Lung (tissue), 12 donors: ENCODE measurements around the gene DTNA. TPM values are rescaled to one million over a fixed set of nuclear protein-coding genes. Genes with fewer than 3 reads are reported as not detected.
A peak's percentile ranks its signal among the peaks of the same experiment; 100 is the strongest.

Experiments
- ATAC-seq: fragments of 200-7000 bp; cut with Tn5 transposase; one replicate; pipeline ENCODE4 v1.9.1; 2020; ENCODE audit warnings: moderate number of reproducible peaks; ENCODE audit not compliant: insufficient read depth, low FRiP score
- DNase-seq, 3 donors: peaks; one replicate each; pipeline ENCODE4 v3.0.0-alpha.2; 2013 to 2017
- H3K27ac ChIP-seq, 2 donors: one replicate each; pipeline ENCODE4 v1.5.1; 2013; ENCODE audit warnings: mild to moderate bottlenecking in 2 of 2, moderate library complexity in 2 of 2, control low read depth in 1 of 2, inconsistent platforms in 1 of 2, low read depth in 1 of 2, low read length in 1 of 2
- H3K27me3 ChIP-seq, 3 donors: one replicate each; pipeline ENCODE4 v1.5.1; 2013; ENCODE audit warnings: low read length in 2 of 3; ENCODE audit not compliant: control insufficient read depth in 3 of 3, insufficient read depth in 3 of 3
- H3K36me3 ChIP-seq, 4 donors: one replicate each; pipeline ENCODE4 v1.5.1; 2013; ENCODE audit warnings: low read length in 4 of 4, mild to moderate bottlenecking in 1 of 4, moderate library complexity in 1 of 4; ENCODE audit not compliant: control insufficient read depth in 4 of 4, insufficient read depth in 4 of 4
- H3K4me1 ChIP-seq, 5 donors: one replicate each; pipeline ENCODE4 v1.5.1; 2013; ENCODE audit warnings: low read length in 5 of 5, mild to moderate bottlenecking in 2 of 5, moderate library complexity in 1 of 5; ENCODE audit not compliant: control insufficient read depth in 5 of 5, insufficient read depth in 5 of 5
- H3K4me3 ChIP-seq: one replicate; pipeline ENCODE4 v1.5.1; 2013; ENCODE audit warnings: mild to moderate bottlenecking, control low read depth, moderate library complexity
- H3K9ac ChIP-seq, 2 donors: one replicate each; pipeline ENCODE4 v1.5.1; 2013; ENCODE audit warnings: low read length in 2 of 2, control low read depth in 1 of 2; ENCODE audit not compliant: insufficient read depth in 1 of 2
- H3K9me3 ChIP-seq, 4 donors: one replicate each; pipeline ENCODE4 v1.5.1; 2013; ENCODE audit warnings: low read length in 3 of 4, mild to moderate bottlenecking in 1 of 4, moderate library complexity in 1 of 4; ENCODE audit not compliant: control insufficient read depth in 4 of 4, insufficient read depth in 3 of 4
- CTCF ChIP-seq: IDR thresholded peaks from 2 replicates; pipeline ENCODE4 v1.5.1; 2012; ENCODE audit warnings: mild to moderate bottlenecking; ENCODE audit errors: control extremely low read depth, extremely low read depth
- WGBS, 2 donors: extraction: QIAGEN DNeasy Blood & Tissue Kit; methylation state at CpG; one replicate each; pipeline ENCODE4 v1.1.7; 2013; 5-methylcytosine and 5-hydroxymethylcytosine counted together
- polyA plus RNA-seq, 2 donors: library from polyadenylated mRNA; stranded (reverse); fragments of 200-250 nt; gene quantifications; one replicate each; pipeline ENCODE4 v1.2.1, GENCODE V29; 2013
- total RNA-seq, 2 donors: library from RNA; depleted of rRNA in 1 of 2; stranded (reverse); fragments of >200 nt in 1 of 2; gene quantifications; one replicate each; pipeline ENCODE4 v1.2.1, GENCODE V29; 2014 to 2021
- donor health status: control.
- donor health status: control.
- donor health status: Bipolar disorder and iron deficiency.
- donor health status: healthy.
- donor health status: DM: yes; HTN: yes; CAD: no.

Gene DTNA
- total and polyA plus RNA-seq, 4 donors: 5.0 to 23.8 (median 12.9) TPM

GRCh38 chr18:34740101-34740500, 30.0 kb downstream of the DTNA start:
- no peak for TF ChIP-seq CTCF
- WGBS, 2 donors: 86 to 92% methylated on average over 1 of the region's 1 CpG
- H3K4me3 ChIP-seq: no peak overlapping the region
- DNase-seq: no peak
- no peak overlapping the region for H3K9ac ChIP-seq
- ATAC-seq: no peak
- H3K27ac ChIP-seq: peak overlapping the region in 1 of 2 donors; percentile 53
- no peaks in the 10 kb centered on the region for H3K36me3 ChIP-seq
- no peaks in the 10 kb centered on the region for H3K27me3 ChIP-seq
- peaks cover 0 to 36% (median 8%) of the 10 kb centered on the region in 5 donors for H3K4me1 ChIP-seq
- H3K9me3 ChIP-seq: no peaks in the 10 kb centered on the region

- no peak overlapping the region for H3K4me3 ChIP-seq
- peaks cover 0 to 36% (median 8%) of the 10 kb centered on the region in 5 donors for H3K4me1 ChIP-seq
- H3K27me3 ChIP-seq: no peaks in the 10 kb centered on the region
- peak overlapping the region in 1 of 2 donors; percentile 17 for H3K27ac ChIP-seq
- no peak overlapping the region for H3K9ac ChIP-seq
- H3K36me3 ChIP-seq: no peaks in the 10 kb centered on the region
- WGBS, 2 donors: 79 to 95% methylated on average over 3 of the region's 3 CpGs
- TF ChIP-seq CTCF: no peak
- H3K9me3 ChIP-seq: no peaks in the 10 kb centered on the region
- no peak for ATAC-seq
- DNase-seq: no peak
Observed at GRCh38 chr18:34740724-34741123, 30.6 kb downstream of the DTNA start.

- 68 to 69% methylated on average over 1 of the region's 1 CpG for WGBS, 2 donors
- no peak for ATAC-seq
- Histone ChIP-seq H3K9ac (no peak overlapping the region), H3K27me3 (no peaks in the 10 kb centered on the region), H3K36me3 (no peaks in the 10 kb centered on the region), H3K9me3 (no peaks in the 10 kb centered on the region), H3K4me3 (no peak overlapping the region), H3K27ac (no peak overlapping the region), H3K4me1 (peaks cover 0 to 36% (median 8%) of the 10 kb centered on the region in 5 donors)
- no peak for DNase-seq
- no peak for TF ChIP-seq CTCF
Observed at GRCh38 chr18:34741401-34741800, 31.3 kb downstream of the DTNA start.

- H3K9me3 ChIP-seq: no peaks in the 10 kb centered on the region
- peak in 2 of 3 donors; percentile 71 to 85 for DNase-seq
- 70 to 77% methylated on average over 5 of the region's 5 CpGs for WGBS, 2 donors
Observed at GRCh38 chr18:34742891-34743341, 32.8 kb downstream of the DTNA start.

More at GRCh38 chr18:34742891-34743341, 32.8 kb downstream of the DTNA start:
- peaks cover 0 to 30% (median 8%) of the 10 kb centered on the region in 5 donors for H3K4me1 ChIP-seq
- no peak for TF ChIP-seq CTCF
- H3K36me3 ChIP-seq: no peaks in the 10 kb centered on the region
- no peak for ATAC-seq
- H3K9ac ChIP-seq: no peak overlapping the region
- no peaks in the 10 kb centered on the region for H3K27me3 ChIP-seq
- no peak overlapping the region for H3K4me3 ChIP-seq
- H3K27ac ChIP-seq: no peak overlapping the region
